IMR-90 (cell line): ENCODE results near the gene GJB4. TPM values are rescaled to one million over a fixed set of nuclear protein-coding genes. Genes with fewer than 3 reads are reported as not detected.
A peak's percentile ranks its signal among the peaks of the same experiment; 100 is the strongest.

Source experiments
- ATAC-seq: fragments of 200-7000 bp; cut with Tn5 transposase; 2 replicates; pipeline ENCODE4 v1.9.1; 2020; ENCODE audit warnings: low read depth, mild to moderate bottlenecking, moderate library complexity
- BruUV-seq: library from RNA; stranded (reverse); fragments of 400-500 nt; replicated peaks from 2 replicates; lab custom pipeline; 2021; lab: Mats Ljungman, UMichigan
- CTCF ChIA-PET: fragments of 300-600 bp; formaldehyde crosslinking; extraction: SDS; loops from one replicate; lab custom pipeline; 2021; ENCODE audit warnings: antibody characterized with exemption; lab: Yijun Ruan, JAX
- POLR2A ChIA-PET: fragments of 300-600 bp; sonication (Branson Sonifier 250); formaldehyde crosslinking; loops from one replicate; lab custom pipeline; 2022; ENCODE audit warnings: antibody characterized with exemption; ENCODE audit not compliant: unreplicated experiment; lab: Charles Lee
- DNase-seq: peaks from one replicate; pipeline ENCODE4 v3.0.0; 2013
- H2AFZ ChIP-seq: replicated peaks from 2 replicates; pipeline ENCODE3; 2013; ENCODE audit warnings: low read length, mild to moderate bottlenecking; ENCODE audit not compliant: poor library complexity
- H2AK5ac ChIP-seq: 2 replicates; pipeline ENCODE4 v1.6.1; 2013; ENCODE audit warnings: low read depth, low read length, inconsistent platforms
- H2AK9ac ChIP-seq: replicated peaks from 2 replicates; pipeline ENCODE3; 2013; ENCODE audit warnings: mild to moderate bottlenecking, low read depth, low read length, moderate library complexity; ENCODE audit not compliant: poor library complexity
- H2BK120ac ChIP-seq: 2 replicates; pipeline ENCODE4 v1.6.1; 2013; ENCODE audit warnings: low read depth, low read length, inconsistent platforms
- H2BK15ac ChIP-seq: 3 replicates; pipeline ENCODE4 v1.6.1; 2013; ENCODE audit warnings: low read depth, low read length, inconsistent platforms
- H2BK20ac ChIP-seq: 2 replicates; pipeline ENCODE4 v1.6.1; 2013; ENCODE audit warnings: low read depth, mild to moderate bottlenecking, inconsistent platforms, low read length, moderate library complexity
- H2BK5ac ChIP-seq: 2 replicates; pipeline ENCODE4 v1.6.1; 2013; ENCODE audit warnings: mild to moderate bottlenecking, low read depth, low read length, inconsistent platforms; ENCODE audit not compliant: poor library complexity, severe bottlenecking
- H3K14ac ChIP-seq: replicated peaks from 2 replicates; pipeline ENCODE4 v1.6.1; 2013; ENCODE audit warnings: low read depth, low read length, inconsistent platforms
- H3K18ac ChIP-seq: 2 replicates; pipeline ENCODE4 v1.6.1; 2013; ENCODE audit warnings: low read depth, low read length, control low read depth
- H3K23ac ChIP-seq: 2 replicates; pipeline ENCODE4 v1.6.1; 2013; ENCODE audit warnings: low read depth, low read length, inconsistent platforms
- H3K27ac ChIP-seq: 2 replicates; pipeline ENCODE4 v1.5.1; 2013; ENCODE audit warnings: mild to moderate bottlenecking, control low read depth, low read length; ENCODE audit not compliant: insufficient read depth
- H3K27me3 ChIP-seq: 2 replicates; pipeline ENCODE4 v1.6.1; 2013; ENCODE audit warnings: low read length; ENCODE audit not compliant: control insufficient read depth, insufficient read depth
- H3K36me3 ChIP-seq: 2 replicates; pipeline ENCODE4 v1.6.1; 2013; ENCODE audit warnings: low read length, mixed read lengths; ENCODE audit not compliant: control insufficient read depth, insufficient read depth
- H3K4ac ChIP-seq: 2 replicates; pipeline ENCODE4 v1.6.1; 2013; ENCODE audit warnings: low read depth, low read length, inconsistent platforms
- H3K4me1 ChIP-seq: 2 replicates; pipeline ENCODE4 v1.6.1; 2013; ENCODE audit warnings: low read length, mixed read lengths; ENCODE audit not compliant: control insufficient read depth, insufficient read depth
- H3K4me2 ChIP-seq: 2 replicates; pipeline ENCODE4 v1.6.1; 2013; ENCODE audit warnings: low read depth, mild to moderate bottlenecking, control low read depth, low read length, moderate library complexity
- H3K4me3 ChIP-seq: 2 replicates; pipeline ENCODE4 v1.5.1; 2013; ENCODE audit warnings: low read depth, mild to moderate bottlenecking, control low read depth, low read length, moderate library complexity; ENCODE audit not compliant: insufficient read depth
- H3K56ac ChIP-seq: 2 replicates; pipeline ENCODE4 v1.6.1; 2013; ENCODE audit warnings: low read length, inconsistent platforms; ENCODE audit not compliant: insufficient read depth; ENCODE audit errors: extremely low read depth
- H3K79me1 ChIP-seq, 2 experiments: 2 replicates each; pipeline ENCODE4 v1.6.1; 2013; ENCODE audit warnings: low read length in 2 of 2, inconsistent platforms in 1 of 2, low read depth in 1 of 2
- H3K9ac ChIP-seq: 2 replicates; pipeline ENCODE4 v1.6.1; 2013; ENCODE audit warnings: low read depth, low read length, control low read depth
- H3K9me1 ChIP-seq: 2 replicates; pipeline ENCODE4 v1.6.1; 2013; ENCODE audit warnings: low read length, inconsistent platforms; ENCODE audit not compliant: insufficient read depth
- H3K9me3 ChIP-seq: 2 replicates; pipeline ENCODE4 v1.6.1; 2013; ENCODE audit warnings: low read length; ENCODE audit not compliant: control insufficient read depth, insufficient read depth
- H4K20me1 ChIP-seq: 2 replicates; pipeline ENCODE4 v1.6.1; 2013; ENCODE audit warnings: low read length, inconsistent platforms; ENCODE audit not compliant: insufficient read depth
- H4K5ac ChIP-seq: 2 replicates; pipeline ENCODE4 v1.6.1; 2013; ENCODE audit warnings: mild to moderate bottlenecking, low read depth, low read length, control low read depth
- H4K8ac ChIP-seq, 2 experiments: 2 replicates each; pipeline ENCODE4 v1.6.1; 2013; ENCODE audit warnings: low read depth in 2 of 2, low read length in 2 of 2, control low read depth in 1 of 2, inconsistent platforms in 1 of 2
- H4K91ac ChIP-seq: 2 replicates; pipeline ENCODE4 v1.6.1; 2013; ENCODE audit warnings: low read depth, low read length, inconsistent platforms; ENCODE audit not compliant: insufficient read depth
- BHLHE40 ChIP-seq: fragments of 150-350 bp; IDR thresholded peaks from 2 replicates; pipeline ENCODE4 v1.6.1; 2016; ENCODE audit warnings: mild to moderate bottlenecking, low read depth, low read length
- CEBPB ChIP-seq: IDR thresholded peaks from 2 replicates; pipeline ENCODE4 v1.6.1; 2012; ENCODE audit warnings: low read depth, low read length, improper control_type of control experiment
- CHD1 ChIP-seq: IDR thresholded peaks from 2 replicates; pipeline ENCODE4 v1.6.1; 2012; ENCODE audit warnings: low read depth, low read length, improper control_type of control experiment
- FOS ChIP-seq: fragments of 150-350 bp; IDR thresholded peaks from 2 replicates; pipeline ENCODE4 v1.6.1; 2016; ENCODE audit warnings: low read depth, low read length
- MAFK ChIP-seq: IDR thresholded peaks from 2 replicates; pipeline ENCODE4 v1.6.1; 2012; ENCODE audit warnings: low read depth, low read length, improper control_type of control experiment
- MAZ ChIP-seq: IDR thresholded peaks from 2 replicates; pipeline ENCODE4 v1.6.1; 2012; ENCODE audit warnings: low read depth, mild to moderate bottlenecking, low read length, improper control_type of control experiment, moderate library complexity, borderline replicate concordance
- MXI1 ChIP-seq: IDR thresholded peaks from 2 replicates; pipeline ENCODE4 v1.6.1; 2012; ENCODE audit warnings: low read depth, mild to moderate bottlenecking, low read length, moderate library complexity, borderline replicate concordance
- NFE2L2 ChIP-seq: fragments of 150-350 bp; IDR thresholded peaks from 2 replicates; pipeline ENCODE4 v1.6.1; 2016; ENCODE audit warnings: low read depth, mild to moderate bottlenecking, low read length
- POLR2A ChIP-seq: IDR thresholded peaks from 2 replicates; pipeline ENCODE4 v1.6.1; 2012; ENCODE audit warnings: mild to moderate bottlenecking, low read depth, low read length
- RAD21 ChIP-seq: IDR thresholded peaks from 2 replicates; pipeline ENCODE4 v1.6.1; 2012; ENCODE audit warnings: low read length, improper control_type of control experiment
- RCOR1 ChIP-seq: IDR thresholded peaks from 2 replicates; pipeline ENCODE4 v1.6.1; 2012; ENCODE audit warnings: mild to moderate bottlenecking, low read length, improper control_type of control experiment; ENCODE audit not compliant: insufficient replicate concordance
- RFX5 ChIP-seq: IDR thresholded peaks from 2 replicates; pipeline ENCODE4 v1.8.0; 2012; ENCODE audit warnings: low read depth, mild to moderate bottlenecking, low read length, moderate library complexity
- SMC3 ChIP-seq: fragments of 150-350 bp; IDR thresholded peaks from 2 replicates; pipeline ENCODE4 v1.6.1; 2016; ENCODE audit warnings: low read depth, mild to moderate bottlenecking, antibody characterized with exemption, low read length, moderate library complexity
- WGBS, 2 experiments: methylation state at CpG; one replicate each; pipeline versions ENCODE4 v1.1.5 to v1.1.7; 2013; ENCODE audit warnings: missing lambda C conversion rate in 2 of 2; ENCODE audit not compliant: insufficient read length in 1 of 2; ENCODE audit errors: extremely low coverage in 2 of 2; 5-methylcytosine and 5-hydroxymethylcytosine counted together
- dilution Hi-C: fragments of 300-500 bp; cut with HindIII; formaldehyde crosslinking; loops from one replicate; pipeline ENCODE4 v1.14.3; 2018; ENCODE audit warnings: low sequenced_read_pairs; ENCODE audit not compliant: unreplicated experiment
- in situ Hi-C: fragments of 300-500 bp; cut with MboI; formaldehyde crosslinking; loops from 3 replicates; pipeline ENCODE4 v1.14.3; 2019; ENCODE audit warnings: low sequenced_read_pairs, inconsistent platforms, mixed read lengths
- intact Hi-C: fragments of 100-400 bp; cut with micrococcal nuclease; formaldehyde crosslinking; loops from 2 replicates; pipeline ENCODE4 v1.10.0; 2022
- polyA plus RNA-seq, 3 experiments: library from polyadenylated mRNA; depleted of rRNA; stranded (reverse); fragments of >200 nt; gene quantifications; 2 replicates each; pipeline ENCODE4 v1.2.3, GENCODE V29; 2012; ENCODE audit warnings: low replicate concordance in 1 of 3
- total RNA-seq: library from RNA; depleted of rRNA; stranded (reverse); fragments of >200 nt; gene quantifications from 2 replicates; pipeline ENCODE4 v1.2.3, GENCODE V29; 2012
- TF ChIP-seq, protein P1 (sequence below): fragments of 150-350 bp; IDR thresholded peaks from 2 replicates; pipeline ENCODE4 v1.6.1; 2017; ENCODE audit warnings: mild to moderate bottlenecking, antibody characterized with exemption, low read length, low read depth
- TF ChIP-seq, protein P2 (sequence below): conservative IDR thresholded peaks from 2 replicates; pipeline ENCODE4 v1.5.1; 2012; ENCODE audit warnings: mild to moderate bottlenecking, low read depth, low read length, improper control_type of control experiment
- TF ChIP-seq, protein P3 (sequence below): fragments of 150-350 bp; IDR thresholded peaks from 2 replicates; pipeline ENCODE4 v1.6.1; 2016; ENCODE audit warnings: low read depth, mild to moderate bottlenecking, low read length, moderate library complexity, borderline replicate concordance

The GJB4 gene
- total and polyA plus RNA-seq, 2 of the 4 experiments (the other 2 are of a cell fraction) = not detected

DNA sequence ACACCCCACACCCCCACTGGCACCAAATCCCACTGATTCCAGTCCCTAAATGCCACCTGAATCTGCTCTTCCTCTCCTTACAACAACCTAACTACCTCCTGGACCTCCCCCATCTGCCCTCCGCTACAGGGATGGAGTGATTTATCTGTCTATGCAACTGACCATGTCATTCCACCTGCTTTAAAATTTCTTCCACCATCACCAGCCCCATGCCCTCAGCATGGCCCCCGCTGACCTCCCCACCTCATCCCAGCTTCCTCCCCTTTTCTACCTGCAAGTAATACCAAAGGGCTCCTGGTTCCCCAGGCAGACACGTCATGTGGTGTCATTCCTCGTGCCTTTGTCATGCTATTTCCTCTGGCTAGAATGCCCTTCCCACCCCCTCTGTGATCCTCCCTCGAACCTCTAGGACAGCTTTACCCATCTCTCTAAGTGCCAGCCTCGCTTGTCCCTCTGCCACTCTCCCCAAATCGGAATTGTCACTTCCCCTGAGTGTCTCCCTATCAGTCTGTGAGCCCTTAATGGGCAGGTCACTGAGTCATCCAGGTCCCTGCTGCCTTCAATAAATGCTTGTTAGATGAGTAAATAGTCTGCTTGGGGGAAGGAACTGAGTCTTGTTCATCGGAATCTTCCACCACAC lies 3.7 kb downstream of the GJB4 start:
- no peak overlapping the region for H3K9ac ChIP-seq
- no peaks in the 10 kb centered on the region for H3K36me3 ChIP-seq
- H3K9me3 ChIP-seq = no peaks in the 10 kb centered on the region
- H2BK5ac ChIP-seq = no peak overlapping the region
- H4K20me1 ChIP-seq = no peaks in the 10 kb centered on the region
- no peak overlapping the region for H3K4ac ChIP-seq
- no peak for TF ChIP-seq RFX5
- TF ChIP-seq RCOR1 = no peak
- TF ChIP-seq BHLHE40 = no peak
- no peak for TF ChIP-seq CEBPB
- TF ChIP-seq, protein P1, sequence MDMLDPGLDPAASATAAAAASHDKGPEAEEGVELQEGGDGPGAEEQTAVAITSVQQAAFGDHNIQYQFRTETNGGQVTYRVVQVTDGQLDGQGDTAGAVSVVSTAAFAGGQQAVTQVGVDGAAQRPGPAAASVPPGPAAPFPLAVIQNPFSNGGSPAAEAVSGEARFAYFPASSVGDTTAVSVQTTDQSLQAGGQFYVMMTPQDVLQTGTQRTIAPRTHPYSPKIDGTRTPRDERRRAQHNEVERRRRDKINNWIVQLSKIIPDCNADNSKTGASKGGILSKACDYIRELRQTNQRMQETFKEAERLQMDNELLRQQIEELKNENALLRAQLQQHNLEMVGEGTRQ = no peak
- TF ChIP-seq FOS = no peak
- no peak for TF ChIP-seq NFE2L2
- TF ChIP-seq MAFK = no peak
- TF ChIP-seq MAZ = no peak
- no peak for TF ChIP-seq MXI1
- no peak for TF ChIP-seq CHD1
- TF ChIP-seq RAD21 = no peak
- TF ChIP-seq, protein P2, sequence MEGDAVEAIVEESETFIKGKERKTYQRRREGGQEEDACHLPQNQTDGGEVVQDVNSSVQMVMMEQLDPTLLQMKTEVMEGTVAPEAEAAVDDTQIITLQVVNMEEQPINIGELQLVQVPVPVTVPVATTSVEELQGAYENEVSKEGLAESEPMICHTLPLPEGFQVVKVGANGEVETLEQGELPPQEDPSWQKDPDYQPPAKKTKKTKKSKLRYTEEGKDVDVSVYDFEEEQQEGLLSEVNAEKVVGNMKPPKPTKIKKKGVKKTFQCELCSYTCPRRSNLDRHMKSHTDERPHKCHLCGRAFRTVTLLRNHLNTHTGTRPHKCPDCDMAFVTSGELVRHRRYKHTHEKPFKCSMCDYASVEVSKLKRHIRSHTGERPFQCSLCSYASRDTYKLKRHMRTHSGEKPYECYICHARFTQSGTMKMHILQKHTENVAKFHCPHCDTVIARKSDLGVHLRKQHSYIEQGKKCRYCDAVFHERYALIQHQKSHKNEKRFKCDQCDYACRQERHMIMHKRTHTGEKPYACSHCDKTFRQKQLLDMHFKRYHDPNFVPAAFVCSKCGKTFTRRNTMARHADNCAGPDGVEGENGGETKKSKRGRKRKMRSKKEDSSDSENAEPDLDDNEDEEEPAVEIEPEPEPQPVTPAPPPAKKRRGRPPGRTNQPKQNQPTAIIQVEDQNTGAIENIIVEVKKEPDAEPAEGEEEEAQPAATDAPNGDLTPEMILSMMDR = no peak
- TF ChIP-seq, protein P3, sequence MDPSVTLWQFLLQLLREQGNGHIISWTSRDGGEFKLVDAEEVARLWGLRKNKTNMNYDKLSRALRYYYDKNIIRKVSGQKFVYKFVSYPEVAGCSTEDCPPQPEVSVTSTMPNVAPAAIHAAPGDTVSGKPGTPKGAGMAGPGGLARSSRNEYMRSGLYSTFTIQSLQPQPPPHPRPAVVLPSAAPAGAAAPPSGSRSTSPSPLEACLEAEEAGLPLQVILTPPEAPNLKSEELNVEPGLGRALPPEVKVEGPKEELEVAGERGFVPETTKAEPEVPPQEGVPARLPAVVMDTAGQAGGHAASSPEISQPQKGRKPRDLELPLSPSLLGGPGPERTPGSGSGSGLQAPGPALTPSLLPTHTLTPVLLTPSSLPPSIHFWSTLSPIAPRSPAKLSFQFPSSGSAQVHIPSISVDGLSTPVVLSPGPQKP = no peak
- no peak for TF ChIP-seq SMC3
- no peak for TF ChIP-seq POLR2A
- no peak overlapping the region for H4K8ac ChIP-seq
- no peak overlapping the region for H4K5ac ChIP-seq
- no peak overlapping the region for H3K23ac ChIP-seq
- H2AK9ac ChIP-seq = no peak overlapping the region
- H2BK120ac ChIP-seq = no peak overlapping the region
- no peaks in the 10 kb centered on the region for H3K9me1 ChIP-seq
- ChIA-PET CTCF (no interaction called here), POLR2A (no interaction called here)
- no peaks in the 10 kb centered on the region for H3K79me1 ChIP-seq
- H3K14ac ChIP-seq = no peak overlapping the region
- no peak overlapping the region for H2AK5ac ChIP-seq
- BruUV-seq = no TSS peak
- H3K4me1 ChIP-seq = no peaks in the 10 kb centered on the region
- peaks cover 2% of the 10 kb centered on the region for H3K27me3 ChIP-seq
- ATAC-seq = peak; percentile 27; the same call in 1 of the 2 replicates
- in situ Hi-C loops (no loop called here), intact Hi-C loops (no loop called here), dilution Hi-C loops (no loop called here)
- H3K4me2 ChIP-seq = no peak overlapping the region
- no peak overlapping the region for H2AFZ ChIP-seq
- H3K56ac ChIP-seq = no peak overlapping the region
- no peak overlapping the region for H4K91ac ChIP-seq
- DNase-seq = peak; percentile 9
- WGBS, 2 experiments = 39% methylated on average over 5 of the region's 8 CpGs; no CpG with 5 or more reads in 1 of the 2 experiments
- H2BK15ac ChIP-seq = no peak overlapping the region
- no peak overlapping the region for H3K18ac ChIP-seq
- H3K4me3 ChIP-seq = no peak overlapping the region
- no peak overlapping the region for H2BK20ac ChIP-seq
- no peak overlapping the region for H3K27ac ChIP-seq
